Measurements from ENCODE around the gene SIRT6.
"Not testable (repeated sequence)": the region's sequence is repeated elsewhere in the genome, so short reads cannot be mapped to it uniquely, and the experiment has no call there.

Gene SIRT6

DNA sequence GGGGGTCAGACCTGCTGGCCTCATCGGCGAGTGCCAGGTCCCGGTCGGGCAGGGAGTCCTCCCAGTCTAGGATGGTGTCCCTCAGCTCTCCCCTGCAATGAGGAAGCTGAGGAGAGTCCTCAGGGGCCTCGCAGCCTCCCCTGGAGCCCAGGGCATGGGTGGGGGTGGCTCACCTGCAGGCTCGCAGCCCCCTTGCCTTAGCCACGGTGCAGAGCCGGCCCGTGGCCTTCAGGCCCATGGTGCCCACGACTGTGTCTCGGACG lies 6.8 kb downstream of the SIRT6 start:
- DNase-seq (ENCODE audit: low read depth in 2 of 2, low spot score in 1 of 2) = no peak

DNA sequence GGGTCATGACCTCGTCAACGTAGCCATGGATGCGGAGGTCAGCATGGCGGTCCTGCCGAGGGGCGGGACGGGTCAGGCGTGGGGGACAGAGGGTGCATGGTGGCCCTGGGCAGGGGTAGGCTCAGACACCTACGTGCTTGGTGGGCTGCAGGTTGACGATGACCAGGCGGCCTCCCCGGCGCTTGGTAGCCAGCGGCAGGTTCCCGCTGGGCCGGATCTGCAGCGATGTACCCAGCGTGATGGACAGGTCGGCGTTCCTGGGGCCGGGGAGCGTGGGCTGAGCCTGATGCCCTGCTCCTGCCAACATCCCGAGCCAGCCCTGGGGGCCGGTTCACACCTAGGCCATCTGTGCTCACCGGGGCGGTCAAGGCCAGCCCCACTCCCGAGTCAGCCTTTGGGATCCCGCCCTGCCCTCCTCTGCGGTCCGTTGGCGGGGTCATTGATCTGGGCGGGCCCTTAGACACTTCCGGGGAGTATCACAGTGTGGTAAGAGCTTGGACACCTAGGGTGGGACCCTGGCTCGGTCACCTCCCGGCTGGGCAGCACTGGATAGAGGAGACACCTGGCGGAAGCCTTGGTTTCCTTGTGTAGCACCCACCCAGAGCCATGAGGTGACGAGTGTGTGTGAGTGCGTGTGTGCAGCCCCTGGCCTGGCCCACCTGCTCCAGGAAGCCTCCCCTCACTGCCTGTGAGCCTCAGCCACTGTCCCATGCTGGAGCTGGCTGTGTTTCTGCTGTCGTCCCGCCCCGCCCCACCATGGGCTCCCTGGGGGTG lies 7.3 kb downstream of the SIRT6 start:
- no peak for DNase-seq (ENCODE audit: low read depth in 2 of 2, low spot score in 1 of 2)

GRCh38 chr19:4174213-4174894 lies 8.0 kb downstream of the SIRT6 start:
- no peak for DNase-seq (ENCODE audit: low read depth in 2 of 2, low spot score in 1 of 2)

GRCh38 chr19:4173479-4174212 lies 8.7 kb downstream of the SIRT6 start:
- DNase-seq (ENCODE audit: low read depth in 2 of 2, low spot score in 1 of 2) = no peak

DNA sequence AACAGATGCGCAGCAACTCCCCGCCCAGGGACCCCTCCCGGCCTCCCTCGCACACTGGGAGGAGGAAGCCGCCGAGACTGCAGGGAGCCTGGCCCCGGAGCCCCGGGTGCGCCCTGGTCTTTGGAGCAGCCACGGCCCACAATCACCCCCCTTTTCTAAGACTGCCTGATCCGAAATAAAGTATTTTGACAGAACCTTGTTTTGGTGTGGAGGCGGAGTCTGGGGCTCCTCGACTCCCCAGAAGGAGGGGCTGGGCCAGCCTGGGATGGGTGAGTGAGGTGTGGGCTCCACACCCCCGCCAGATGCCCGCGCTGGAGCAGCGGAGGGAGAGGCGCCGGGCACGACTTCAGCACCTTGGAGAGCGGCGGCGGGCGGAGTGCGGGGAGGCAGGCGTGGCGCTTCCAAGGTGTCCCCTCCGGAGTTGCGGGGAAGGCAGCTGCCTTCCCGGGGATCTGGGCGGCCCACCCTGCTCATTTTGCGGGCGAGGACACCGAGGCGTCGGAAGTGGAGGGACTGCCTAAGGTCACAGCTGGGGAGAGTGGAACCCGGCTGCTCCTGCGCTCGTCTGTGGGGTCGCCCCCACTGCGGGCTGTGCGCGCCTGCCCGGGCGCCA lies 9.4 kb downstream of the SIRT6 start:
- DNase-seq (ENCODE audit: low read depth in 2 of 2, low spot score in 1 of 2) = peak; percentile 42

- DNase-seq (ENCODE audit: low read depth in 2 of 2, low spot score in 1 of 2) = no peak
These were observed 10.7 kb downstream of the SIRT6 start for GRCh38 chr19:4171676-4172075.

- no peak for DNase-seq (ENCODE audit: low read depth in 2 of 2, low spot score in 1 of 2)
These were observed 18.1 kb downstream of the SIRT6 start for GRCh38 chr19:4164262-4164661.

DNA sequence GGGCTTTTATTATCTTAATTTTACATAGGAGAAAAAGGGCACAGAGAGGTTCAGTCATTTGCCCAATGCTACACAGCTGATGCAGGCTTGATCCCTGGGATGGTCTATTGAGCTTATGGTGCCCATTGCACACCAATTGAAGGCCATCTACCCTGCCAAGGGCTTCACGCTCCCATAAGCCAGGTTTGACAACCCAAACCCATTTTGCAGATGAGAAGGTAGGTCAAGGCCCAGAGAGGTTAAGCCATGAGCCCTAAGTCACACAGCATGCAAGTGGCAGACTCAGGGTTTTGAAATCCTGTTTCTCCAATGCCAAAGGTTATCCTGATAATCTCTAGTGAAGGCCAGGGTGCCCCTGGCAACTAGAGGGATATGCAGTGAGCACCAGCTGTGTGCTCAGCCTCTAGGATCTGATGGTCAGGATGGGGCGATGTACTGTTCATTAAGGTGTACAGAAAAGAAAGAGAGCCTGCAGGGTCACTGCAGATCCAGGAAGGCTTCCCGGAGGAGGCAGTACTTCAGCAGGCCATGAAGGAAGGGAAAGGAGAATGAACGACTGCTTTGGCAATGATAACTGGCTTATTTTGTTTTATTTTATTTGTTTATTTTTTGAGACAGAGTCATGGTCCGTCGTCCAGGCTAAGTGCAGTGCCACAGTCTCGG lies 20.8 kb downstream of the SIRT6 start:
- DNase-seq (ENCODE audit: low read depth in 2 of 2, low spot score in 1 of 2) = no peak

DNA sequence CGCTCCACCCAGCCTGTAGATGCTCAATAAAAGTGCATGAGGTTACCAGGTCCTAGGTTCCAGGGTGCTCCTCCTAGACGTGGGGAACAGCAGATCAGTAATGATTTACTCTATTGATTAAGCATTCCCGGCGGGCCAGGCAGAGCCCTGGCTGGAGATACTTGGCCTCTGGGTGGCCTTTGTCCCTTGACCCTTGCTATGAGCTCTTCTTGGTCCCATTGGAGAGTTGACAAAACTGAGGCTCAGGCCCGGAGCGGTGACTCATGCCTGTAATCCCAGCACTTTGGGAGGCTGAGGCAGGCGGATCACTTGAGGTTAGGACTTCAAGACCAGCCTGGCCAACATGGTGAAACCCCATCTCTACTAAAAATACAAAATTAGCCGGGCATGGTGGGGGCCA lies 24.4 kb downstream of the SIRT6 start:
- DNase-seq (ENCODE audit: low read depth in 2 of 2, low spot score in 1 of 2) = not testable (repeated sequence)

GRCh38 chr19:4157164-4157563 lies 25.2 kb downstream of the SIRT6 start:
- DNase-seq (ENCODE audit: low read depth in 2 of 2, low spot score in 1 of 2) = no peak

- no peak for DNase-seq (ENCODE audit: low read depth in 2 of 2, low spot score in 1 of 2)
These were observed 27.6 kb downstream of the SIRT6 start for GRCh38 chr19:4154571-4155312.

- no peak for DNase-seq (ENCODE audit: low read depth in 2 of 2, low spot score in 1 of 2)
These were observed 29.9 kb downstream of the SIRT6 start for GRCh38 chr19:4152241-4152998.

- DNase-seq (ENCODE audit: low read depth in 2 of 2, low spot score in 1 of 2) = no peak
These were observed 30.7 kb downstream of the SIRT6 start for GRCh38 chr19:4151623-4152022.

GRCh38 chr19:4149518-4150288 lies 32.7 kb downstream of the SIRT6 start:
- DNase-seq (ENCODE audit: low read depth in 2 of 2, low spot score in 1 of 2) = no peak

GRCh38 chr19:4144666-4145249 lies 37.6 kb downstream of the SIRT6 start:
- DNase-seq (ENCODE audit: low read depth in 2 of 2, low spot score in 1 of 2) = no peak

- DNase-seq (ENCODE audit: low read depth in 2 of 2, low spot score in 1 of 2) = not testable (repeated sequence)
These were observed 39.4 kb downstream of the SIRT6 start for GRCh38 chr19:4142916-4143315.

DNA sequence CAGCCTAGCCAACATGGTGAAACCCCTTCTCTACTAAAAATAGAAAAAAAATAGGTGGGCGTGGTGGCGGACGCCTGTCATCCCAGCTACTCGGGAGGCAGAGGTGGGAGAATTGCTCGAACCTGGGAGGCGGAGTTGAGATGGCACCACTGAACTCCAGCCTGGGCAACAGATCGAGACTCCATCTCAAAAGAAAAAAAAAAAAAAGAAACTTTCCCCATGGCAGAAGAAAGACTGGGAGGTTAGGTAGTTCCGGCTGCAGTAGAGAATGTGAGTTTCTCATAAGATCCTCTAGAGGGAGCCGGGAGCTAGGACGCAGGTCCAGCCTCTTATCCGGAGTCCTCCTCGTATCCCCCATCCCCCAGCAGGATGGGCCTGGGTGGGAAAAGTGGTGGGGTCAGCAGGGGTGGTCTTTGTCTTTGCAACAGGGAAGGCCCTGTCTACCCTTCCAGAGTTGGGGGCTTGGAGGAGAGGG lies 42.1 kb downstream of the SIRT6 start:
- no peak for DNase-seq (ENCODE audit: low read depth in 2 of 2, low spot score in 1 of 2)

GRCh38 chr19:4139614-4140236 lies 42.6 kb downstream of the SIRT6 start:
- DNase-seq (ENCODE audit: low read depth in 2 of 2, low spot score in 1 of 2) = peak; percentile 78 to 81

Data from stimulated activated CD8-positive, alpha-beta memory T cell treated with anti-CD3 and anti-CD28 coated beads, Interleukin-4, amount 100 ng/mL, for 1 hour (primary cell).